PC-3 (cell line): ENCODE data around the gene NT5DC3. TPM values are rescaled to one million over a fixed set of nuclear protein-coding genes. Genes with fewer than 3 reads are reported as not detected.
A peak's percentile ranks its signal among the peaks of the same experiment; 100 is the strongest.

Experiments
- ATAC-seq: fragments of 200-7000 bp; cut with Tn5 transposase; 2 replicates; pipeline ENCODE4 v1.9.1; 2020; ENCODE audit warnings: mild to moderate bottlenecking, moderate library complexity
- BruUV-seq: library from RNA; stranded (reverse); fragments of 400-500 nt; replicated peaks from 2 replicates; lab custom pipeline; 2021; lab: Mats Ljungman, UMichigan
- CTCF ChIA-PET: fragments of 300-600 bp; sonication (Branson Sonifier 250); formaldehyde crosslinking; loops from one replicate; lab custom pipeline; 2022; ENCODE audit warnings: antibody characterized with exemption; lab: Charles Lee
- POLR2A ChIA-PET: fragments of 300-600 bp; sonication (Branson Sonifier 250); formaldehyde crosslinking; loops from one replicate; lab custom pipeline; 2022; ENCODE audit warnings: antibody characterized with exemption; ENCODE audit not compliant: unreplicated experiment; lab: Charles Lee
- DNase-seq: peaks from one replicate; pipeline ENCODE4 v3.0.0-alpha.2; 2015
- H2AFZ ChIP-seq: fragments of 300-600 bp; sonication (generic); 2 replicates; pipeline ENCODE4 v1.6.0; 2016; ENCODE audit warnings: antibody characterized with exemption, low read length
- H3F3A ChIP-seq: fragments of 300-600 bp; sonication (generic); one replicate; pipeline ENCODE4 v1.6.0; 2017; ENCODE audit warnings: antibody characterized with exemption, low read length, control low read depth, mild to moderate bottlenecking; ENCODE audit not compliant: unreplicated experiment
- H3K27ac ChIP-seq: fragments of 300-600 bp; sonication (generic); 2 replicates; pipeline ENCODE4 v1.5.1; 2016; ENCODE audit warnings: mild to moderate bottlenecking, low read length
- H3K27me3 ChIP-seq: fragments of 300-600 bp; sonication (generic); 2 replicates; pipeline ENCODE4 v1.6.1; 2016; ENCODE audit warnings: low read length, mixed read lengths
- H3K36me3 ChIP-seq: fragments of 300-600 bp; sonication (generic); 2 replicates; pipeline ENCODE4 v1.6.1; 2016; ENCODE audit warnings: low read depth, mixed run types, low read length, mixed read lengths
- H3K4me1 ChIP-seq: fragments of 300-600 bp; sonication (generic); 2 replicates; pipeline ENCODE4 v1.5.1; 2016; ENCODE audit warnings: low read length; ENCODE audit not compliant: insufficient read depth
- H3K4me2 ChIP-seq: fragments of 300-600 bp; sonication (generic); 2 replicates; pipeline ENCODE4 v1.6.0; 2016; ENCODE audit warnings: low read length
- H3K4me3 ChIP-seq: fragments of 300-600 bp; sonication (generic); 2 replicates; pipeline ENCODE4 v1.5.1; 2016; ENCODE audit warnings: mild to moderate bottlenecking, low read length, mixed read lengths
- H3K79me2 ChIP-seq: fragments of 300-600 bp; sonication (generic); 2 replicates; pipeline ENCODE4 v1.6.1; 2017; ENCODE audit warnings: low read length, mixed read lengths
- H3K9ac ChIP-seq: fragments of 300-600 bp; sonication (generic); 2 replicates; pipeline ENCODE4 v1.6.0; 2016; ENCODE audit warnings: mild to moderate bottlenecking, low read length
- H3K9me2 ChIP-seq: fragments of 300-600 bp; sonication (generic); replicated peaks from 2 replicates; pipeline ENCODE4 v1.6.1; 2016; ENCODE audit warnings: mixed run types, low read length, mixed read lengths
- H3K9me3 ChIP-seq: fragments of 300-600 bp; sonication (generic); 2 replicates; pipeline ENCODE4 v1.6.1; 2016; ENCODE audit warnings: low read length, mixed read lengths
- H4K20me1 ChIP-seq: fragments of 300-600 bp; sonication (generic); 2 replicates; pipeline ENCODE4 v1.6.1; 2016; ENCODE audit warnings: low read length, mixed read lengths
- EZH2 ChIP-seq: fragments of 300-600 bp; sonication (generic); IDR thresholded peaks from one replicate; pipeline ENCODE4 v1.6.1; 2017; ENCODE audit warnings: antibody characterized with exemption, mild to moderate bottlenecking, low read length; ENCODE audit not compliant: unreplicated experiment
- EZH2phosphoT487 ChIP-seq: fragments of 300-600 bp; sonication (generic); IDR thresholded peaks from 2 replicates; pipeline ENCODE4 v1.6.1; 2018; ENCODE audit warnings: mild to moderate bottlenecking, antibody characterized with exemption, low read length, borderline replicate concordance
- intact Hi-C: fragments of 100-400 bp; cut with micrococcal nuclease; formaldehyde crosslinking; loops from 2 replicates; pipeline ENCODE4 v1.9.0; 2023
- total RNA-seq: library from RNA; depleted of rRNA; stranded (reverse); fragments of >200 nt; gene quantifications from 2 replicates; pipeline ENCODE4 v1.2.3, GENCODE V29; 2014
- TF ChIP-seq, protein P1 (sequence below): fragments of 300-600 bp; sonication (generic); conservative IDR thresholded peaks from 2 replicates; pipeline ENCODE4 v1.5.1; 2017; ENCODE audit warnings: antibody characterized with exemption, low read depth, mild to moderate bottlenecking, low read length

NT5DC3 gene
- total RNA-seq, 1 experiment from 2014 or later, result 15.7 TPM

DNA sequence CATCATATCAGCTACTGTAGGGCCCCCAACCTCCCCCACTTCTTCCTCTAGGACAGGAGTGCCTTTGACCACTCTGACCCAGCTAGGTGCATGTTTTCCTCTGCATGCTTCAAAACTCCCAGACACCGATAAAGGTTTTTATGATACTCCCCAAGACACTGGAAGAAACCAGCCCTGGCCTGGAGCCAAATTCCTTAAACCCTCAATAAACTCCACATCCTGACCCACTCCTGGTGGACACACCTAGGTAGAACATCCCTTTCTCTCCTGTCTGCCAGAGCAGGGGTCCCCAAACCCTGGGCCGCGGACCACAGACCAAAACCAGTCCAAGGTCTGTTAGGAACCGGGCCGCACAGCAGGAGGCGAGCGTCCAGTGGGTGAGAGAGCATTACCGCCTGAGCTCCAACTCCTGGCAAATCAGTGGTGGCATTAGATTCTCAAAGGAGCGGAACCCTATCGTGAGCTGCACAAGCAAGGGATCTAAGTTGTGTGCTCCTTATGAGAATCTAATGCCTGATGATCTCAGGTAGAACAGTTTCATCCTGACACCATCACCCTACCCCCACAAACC, 49.6 kb downstream of the NT5DC3 start:
- Histone ChIP-seq H3K9ac (no peak overlapping the region), H3K9me2 (no peaks in the 10 kb centered on the region), H2AFZ (no peak overlapping the region), H3K79me2 (no peaks in the 10 kb centered on the region), H4K20me1 (no peaks in the 10 kb centered on the region), H3F3A (no peaks in the 10 kb centered on the region), H3K27me3 (no peaks in the 10 kb centered on the region), H3K36me3 (peaks cover 48% of the 10 kb centered on the region), H3K4me1 (no peaks in the 10 kb centered on the region), H3K4me2 (no peak overlapping the region), H3K9me3 (no peaks in the 10 kb centered on the region), H3K27ac (no peak overlapping the region), H3K4me3 (no peak overlapping the region)
- ATAC-seq (no peak), DNase-seq (peak; percentile 26)
- no TSS peak for BruUV-seq
- TF ChIP-seq, protein P1, sequence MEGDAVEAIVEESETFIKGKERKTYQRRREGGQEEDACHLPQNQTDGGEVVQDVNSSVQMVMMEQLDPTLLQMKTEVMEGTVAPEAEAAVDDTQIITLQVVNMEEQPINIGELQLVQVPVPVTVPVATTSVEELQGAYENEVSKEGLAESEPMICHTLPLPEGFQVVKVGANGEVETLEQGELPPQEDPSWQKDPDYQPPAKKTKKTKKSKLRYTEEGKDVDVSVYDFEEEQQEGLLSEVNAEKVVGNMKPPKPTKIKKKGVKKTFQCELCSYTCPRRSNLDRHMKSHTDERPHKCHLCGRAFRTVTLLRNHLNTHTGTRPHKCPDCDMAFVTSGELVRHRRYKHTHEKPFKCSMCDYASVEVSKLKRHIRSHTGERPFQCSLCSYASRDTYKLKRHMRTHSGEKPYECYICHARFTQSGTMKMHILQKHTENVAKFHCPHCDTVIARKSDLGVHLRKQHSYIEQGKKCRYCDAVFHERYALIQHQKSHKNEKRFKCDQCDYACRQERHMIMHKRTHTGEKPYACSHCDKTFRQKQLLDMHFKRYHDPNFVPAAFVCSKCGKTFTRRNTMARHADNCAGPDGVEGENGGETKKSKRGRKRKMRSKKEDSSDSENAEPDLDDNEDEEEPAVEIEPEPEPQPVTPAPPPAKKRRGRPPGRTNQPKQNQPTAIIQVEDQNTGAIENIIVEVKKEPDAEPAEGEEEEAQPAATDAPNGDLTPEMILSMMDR, result no peak
- TF ChIP-seq EZH2phosphoT487, result no peak
- no peak for TF ChIP-seq EZH2
- ChIA-PET CTCF (no interaction called here), POLR2A (no interaction called here)
- intact Hi-C loops, result no loop called here

DNA sequence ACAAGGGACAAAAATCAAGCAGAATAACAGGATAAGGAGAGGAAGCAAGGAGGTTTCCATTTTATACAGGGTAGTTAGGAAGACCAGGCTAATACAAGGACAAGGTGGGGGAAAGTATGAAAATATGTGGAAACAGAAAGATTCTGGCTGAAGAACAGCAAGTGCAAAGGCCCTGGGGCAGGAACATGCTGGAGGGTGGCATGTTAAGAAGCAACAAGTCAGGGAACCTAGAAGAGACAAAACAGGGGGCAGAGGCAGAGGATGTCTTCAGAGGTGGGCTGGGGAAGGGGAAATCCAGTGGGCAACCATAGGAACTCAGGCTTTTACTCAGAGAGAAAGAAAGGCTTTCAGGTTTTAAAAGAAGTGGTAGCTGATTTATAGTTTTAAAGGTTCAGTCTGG, 54.8 kb downstream of the NT5DC3 start:
- intact Hi-C loops, result no loop called here
- Histone ChIP-seq H2AFZ (no peak overlapping the region), H3K4me3 (no peak overlapping the region), H3K4me1 (no peaks in the 10 kb centered on the region), H3K27me3 (no peaks in the 10 kb centered on the region), H3K9me3 (no peaks in the 10 kb centered on the region), H3K27ac (no peak overlapping the region), H3K9me2 (no peaks in the 10 kb centered on the region), H4K20me1 (no peaks in the 10 kb centered on the region), H3K4me2 (no peak overlapping the region), H3K9ac (no peak overlapping the region), H3F3A (no peaks in the 10 kb centered on the region), H3K79me2 (no peaks in the 10 kb centered on the region), H3K36me3 (peaks cover 37% of the 10 kb centered on the region)
- BruUV-seq, result no TSS peak
- ChIA-PET CTCF (no interaction called here), POLR2A (no interaction called here)
- no peak for ATAC-seq
- TF ChIP-seq EZH2 (no peak), EZH2phosphoT487 (no peak)
- TF ChIP-seq, protein P1, result no peak
- DNase-seq, result no peak

DNA sequence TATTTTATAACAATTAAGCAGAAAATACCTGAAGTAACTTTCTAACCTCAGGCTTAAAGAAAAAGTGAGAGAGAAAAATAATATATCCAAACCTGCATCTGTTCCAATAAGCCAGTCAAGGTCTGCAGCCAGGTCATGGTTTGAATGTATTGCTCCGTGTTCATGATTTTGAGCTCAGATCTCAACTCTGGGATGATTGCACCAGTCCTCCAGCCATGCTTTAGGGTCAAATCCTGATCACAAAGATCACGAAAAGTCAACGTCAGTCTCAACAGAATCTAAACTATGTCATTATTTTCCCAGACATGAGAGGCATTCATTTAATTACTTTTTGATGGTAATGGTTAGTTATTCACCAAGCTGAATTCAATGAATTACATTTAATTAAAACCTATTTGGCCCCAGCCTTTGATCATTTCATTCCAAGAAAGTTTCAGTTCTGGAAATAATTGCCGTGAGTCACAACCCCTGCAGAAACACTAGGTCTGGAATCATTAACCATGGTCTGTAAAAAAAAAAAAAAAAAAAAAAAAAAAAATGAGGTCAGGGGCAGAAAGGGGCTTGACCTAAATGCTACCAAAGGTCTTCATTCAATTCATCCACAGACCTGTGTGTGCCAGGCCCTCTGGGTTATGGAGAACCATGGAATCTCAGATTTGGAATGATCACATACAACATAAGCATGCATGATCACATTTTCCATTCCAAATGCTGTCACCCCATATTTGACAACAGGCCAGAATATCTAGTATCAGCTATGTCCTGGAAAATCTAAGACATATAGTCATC, 55.6 kb downstream of the NT5DC3 start:
- H3K27me3 ChIP-seq, result no peaks in the 10 kb centered on the region
- no peaks in the 10 kb centered on the region for H3K9me2 ChIP-seq
- no peaks in the 10 kb centered on the region for H3K9me3 ChIP-seq
- BruUV-seq, result no TSS peak
- TF ChIP-seq EZH2phosphoT487, result no peak
- TF ChIP-seq EZH2, result no peak
- TF ChIP-seq, protein P1, result no peak
- no peak overlapping the region for H3K27ac ChIP-seq
- no peak for ATAC-seq
- H3K4me1 ChIP-seq, result no peaks in the 10 kb centered on the region
- DNase-seq, result no peak
- POLR2A ChIA-PET, result no interaction called here
- H4K20me1 ChIP-seq, result no peaks in the 10 kb centered on the region
- H3F3A ChIP-seq, result no peaks in the 10 kb centered on the region
- CTCF ChIA-PET, result interaction anchor here (0.5 kb wide), 1 partner anchor 70 kb away, joined by 3 read pairs; no protein-coding TSS in a partner anchor
- no peak overlapping the region for H3K9ac ChIP-seq
- no peak overlapping the region for H3K4me3 ChIP-seq
- no peak overlapping the region for H2AFZ ChIP-seq
- no peak overlapping the region for H3K4me2 ChIP-seq
- intact Hi-C loops, result no loop called here
- H3K36me3 ChIP-seq, result peaks cover 43% of the 10 kb centered on the region
- H3K79me2 ChIP-seq, result no peaks in the 10 kb centered on the region
